T-helper 2 cell treated with Interferon-gamma antibody and Interleukin-4, amounts not matched to agents 100 ng/mL and 5 ng/mL, for 36 hours (primary cell): ENCODE results near the gene RNF19B. TPM values are rescaled to one million over a fixed set of nuclear protein-coding genes. Genes with fewer than 3 reads are reported as not detected.
"Not testable (repeated sequence)": the region's sequence is repeated elsewhere in the genome, so short reads cannot be mapped to it uniquely, and the experiment has no call there.

Source experiments
- intact Hi-C: fragments of 100-400 bp; cut with micrococcal nuclease; formaldehyde crosslinking; loops from one replicate; pipeline ENCODE4 v1.15.1; 2023
- total RNA-seq: library from RNA; stranded (reverse); gene quantifications from 2 replicates; pipeline ENCODE4 v1.2.3, GENCODE V29; 2022

RNF19B gene
- 27.1 and 30.3 TPM in 2 replicates for total RNA-seq

GRCh38 chr1:32964461-32965250 lies at the start of gene RNF19B:
Gene RNF19B (minus strand): TSS chr1:32964809. CDS start chr1:32964685, 124 bp downstream.
- intact Hi-C loops = loop anchor here (1.0 to 10.0 kb wide), 6 partner anchors 17 to 163 kb away; partner anchors contain the start of genes AK2, AZIN2, S100PBP and YARS1

- intact Hi-C loops = no loop called here
Measured at GRCh38 chr1:33013791-33014190, 49.2 kb upstream of the RNF19B start.

GRCh38 chr1:33012165-33012564 lies 47.6 kb upstream of the RNF19B start:
- intact Hi-C loops = no loop called here

- intact Hi-C loops = no loop called here
Measured at GRCh38 chr1:33010932-33011731, 46.5 kb upstream of the RNF19B start.

- intact Hi-C loops = no loop called here
Measured at GRCh38 chr1:33009561-33009960, 45.0 kb upstream of the RNF19B start.

GRCh38 chr1:33008051-33008914 lies 43.7 kb upstream of the RNF19B start:
- intact Hi-C loops = no loop called here

- intact Hi-C loops = loop anchor here (1.0 kb wide), 1 partner anchor 74 kb away; no protein-coding TSS in a partner anchor
Measured at GRCh38 chr1:33007190-33008050, 42.8 kb upstream of the RNF19B start.

GRCh38 chr1:33005838-33006421 lies 41.3 kb upstream of the RNF19B start:
- intact Hi-C loops = no loop called here

- intact Hi-C loops = no loop called here
Measured at GRCh38 chr1:33005117-33005837, 40.7 kb upstream of the RNF19B start.

- intact Hi-C loops = no loop called here
Measured at GRCh38 chr1:33004613-33005012, 40.0 kb upstream of the RNF19B start.

GRCh38 chr1:33003657-33004056 lies 39.0 kb upstream of the RNF19B start:
- intact Hi-C loops = no loop called here

GRCh38 chr1:33002006-33002405 lies 37.4 kb upstream of the RNF19B start:
- intact Hi-C loops = no loop called here

GRCh38 chr1:33001282-33001681 lies 36.7 kb upstream of the RNF19B start:
- intact Hi-C loops = no loop called here

GRCh38 chr1:33000427-33001026 lies 35.9 kb upstream of the RNF19B start:
- intact Hi-C loops = no loop called here

GRCh38 chr1:32998997-32999396 lies 34.4 kb upstream of the RNF19B start:
- intact Hi-C loops = loop anchor here (5.0 kb wide), 1 partner anchor 37 kb away; the partner anchor contains the start of gene RNF19B

GRCh38 chr1:32998064-32998463 lies 33.5 kb upstream of the RNF19B start:
- intact Hi-C loops = loop anchor here (5.0 kb wide), 1 partner anchor 36 kb away; the partner anchor contains the start of gene RNF19B

GRCh38 chr1:32997381-32997891 lies 32.8 kb upstream of the RNF19B start:
- intact Hi-C loops = loop anchor here (5.0 kb wide), 1 partner anchor 35 kb away; the partner anchor contains the start of gene RNF19B

- intact Hi-C loops = not testable (repeated sequence)
Measured at GRCh38 chr1:32993324-32993636, 28.7 kb upstream of the RNF19B start.
